Cardiac fibroblast (primary cell): ENCODE results near the gene MCAM.

ENCODE experiments used
- DNase-seq, 2 donors: peaks; one replicate each; pipeline versions ENCODE4 v3.0.0 to v3.0.0-alpha.2; 2010; ENCODE audit warnings: low read depth in 2 of 2
- H3K4me3 ChIP-seq, 2 donors: replicated peaks in 1 of 2; 1 replicate in 1 of 2; 2 replicates in 1 of 2; pipeline ENCODE4 v1.5.1; 2011; ENCODE audit warnings: low read depth in 2 of 2, low read length in 2 of 2, mild to moderate bottlenecking in 2 of 2, moderate library complexity in 1 of 2
- TF ChIP-seq, protein P1 (sequence below): IDR thresholded peaks from one replicate; pipeline ENCODE4 v1.5.1; 2011; ENCODE audit warnings: low read depth, mild to moderate bottlenecking, low read length, inconsistent platforms

Gene MCAM

DNA sequence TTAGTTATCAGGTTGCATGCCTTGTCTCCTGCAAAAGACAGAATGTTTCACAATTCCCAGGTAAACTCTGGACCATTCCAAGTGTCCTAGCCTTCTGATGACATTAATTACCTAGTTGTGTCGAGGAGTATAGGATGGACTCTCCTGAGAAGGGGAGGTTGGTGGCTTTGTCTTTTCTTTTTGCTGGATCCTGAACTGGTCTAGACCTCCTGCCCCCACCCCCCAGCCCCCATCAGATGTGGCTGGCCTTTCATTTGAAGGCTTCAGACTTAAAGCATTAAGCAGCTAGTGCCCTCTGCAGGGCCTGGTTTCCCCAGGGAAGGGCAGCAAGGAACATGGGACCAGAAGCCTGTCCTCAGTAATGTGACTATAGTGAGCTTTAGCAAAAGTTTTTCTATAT, 9.7 kb downstream of the MCAM start:
- DNase-seq = no peak
- TF ChIP-seq, protein P1, sequence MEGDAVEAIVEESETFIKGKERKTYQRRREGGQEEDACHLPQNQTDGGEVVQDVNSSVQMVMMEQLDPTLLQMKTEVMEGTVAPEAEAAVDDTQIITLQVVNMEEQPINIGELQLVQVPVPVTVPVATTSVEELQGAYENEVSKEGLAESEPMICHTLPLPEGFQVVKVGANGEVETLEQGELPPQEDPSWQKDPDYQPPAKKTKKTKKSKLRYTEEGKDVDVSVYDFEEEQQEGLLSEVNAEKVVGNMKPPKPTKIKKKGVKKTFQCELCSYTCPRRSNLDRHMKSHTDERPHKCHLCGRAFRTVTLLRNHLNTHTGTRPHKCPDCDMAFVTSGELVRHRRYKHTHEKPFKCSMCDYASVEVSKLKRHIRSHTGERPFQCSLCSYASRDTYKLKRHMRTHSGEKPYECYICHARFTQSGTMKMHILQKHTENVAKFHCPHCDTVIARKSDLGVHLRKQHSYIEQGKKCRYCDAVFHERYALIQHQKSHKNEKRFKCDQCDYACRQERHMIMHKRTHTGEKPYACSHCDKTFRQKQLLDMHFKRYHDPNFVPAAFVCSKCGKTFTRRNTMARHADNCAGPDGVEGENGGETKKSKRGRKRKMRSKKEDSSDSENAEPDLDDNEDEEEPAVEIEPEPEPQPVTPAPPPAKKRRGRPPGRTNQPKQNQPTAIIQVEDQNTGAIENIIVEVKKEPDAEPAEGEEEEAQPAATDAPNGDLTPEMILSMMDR = no peak

DNA sequence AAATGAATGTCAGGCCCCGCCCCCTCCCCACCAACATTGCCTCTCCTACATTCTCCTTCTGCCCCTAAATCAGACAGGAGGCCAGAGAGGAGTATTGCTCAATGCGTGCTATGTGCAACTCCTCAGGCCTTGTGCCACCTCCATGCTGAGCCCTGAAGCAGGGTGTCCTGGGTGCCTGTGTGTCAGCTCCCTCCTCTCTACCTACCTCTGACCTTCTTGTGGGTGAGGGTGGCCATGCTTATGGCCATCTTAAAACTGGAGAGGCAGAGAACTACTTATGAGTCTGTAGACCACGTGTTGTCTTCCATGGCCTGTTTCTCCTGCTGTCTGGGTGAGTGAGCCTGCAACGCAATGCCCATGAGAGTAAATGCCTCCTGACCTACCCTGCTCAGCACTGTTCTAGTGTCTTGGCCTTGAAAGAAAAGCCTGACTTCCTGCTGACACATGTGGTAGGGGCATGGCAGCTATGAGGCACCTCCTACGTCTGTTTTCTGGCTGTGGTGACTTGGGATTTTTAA, 10.5 kb downstream of the MCAM start:
- DNase-seq = peak; percentile 57 to 90
- TF ChIP-seq, protein P1 = no peak
- no peak overlapping the region for H3K4me3 ChIP-seq

More for the DNA sequence above, 9.7 kb downstream of the MCAM start:
- H3K4me3 ChIP-seq = no peak overlapping the region

DNA sequence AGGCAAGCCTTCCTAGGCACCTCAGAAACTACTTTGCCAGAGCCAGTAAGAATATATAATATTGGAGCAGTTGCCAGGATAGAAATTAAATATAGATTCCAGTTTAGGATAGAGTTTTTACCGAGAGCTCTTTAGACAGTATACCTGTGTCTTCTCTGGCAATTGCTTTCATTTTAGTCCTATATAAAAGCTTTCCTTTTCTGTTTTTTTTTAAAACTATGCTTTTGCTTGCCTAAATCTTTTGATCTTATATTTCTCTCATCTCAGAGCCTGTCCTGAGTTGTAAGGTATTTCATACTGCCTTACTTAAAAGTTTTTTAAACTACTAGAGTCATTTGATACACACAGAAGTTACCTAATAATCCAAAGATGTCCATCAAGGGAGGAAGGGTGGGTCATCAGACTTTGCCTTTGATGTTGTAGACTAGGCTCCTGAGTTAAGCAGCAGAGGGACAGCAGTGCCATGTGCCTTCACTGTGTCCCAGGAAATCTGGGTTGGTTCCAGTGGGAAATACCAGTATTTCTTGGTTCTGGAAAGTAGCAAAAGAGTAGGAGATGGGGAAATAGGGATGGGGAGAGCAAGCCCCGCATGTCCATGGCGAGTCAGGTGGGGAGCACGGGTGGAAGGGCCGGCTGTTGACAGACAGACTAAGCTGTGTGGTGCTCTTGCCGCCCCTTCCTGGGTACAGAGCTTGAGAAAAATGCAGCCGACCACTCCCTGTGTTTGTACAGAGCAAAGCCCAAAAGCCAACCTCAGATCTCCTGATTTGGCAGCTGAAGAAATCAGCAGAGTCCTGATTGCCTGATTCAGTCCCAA, 11.2 kb downstream of the MCAM start:
- no peak overlapping the region for H3K4me3 ChIP-seq
- TF ChIP-seq, protein P1 = no peak
- no peak for DNase-seq

DNA sequence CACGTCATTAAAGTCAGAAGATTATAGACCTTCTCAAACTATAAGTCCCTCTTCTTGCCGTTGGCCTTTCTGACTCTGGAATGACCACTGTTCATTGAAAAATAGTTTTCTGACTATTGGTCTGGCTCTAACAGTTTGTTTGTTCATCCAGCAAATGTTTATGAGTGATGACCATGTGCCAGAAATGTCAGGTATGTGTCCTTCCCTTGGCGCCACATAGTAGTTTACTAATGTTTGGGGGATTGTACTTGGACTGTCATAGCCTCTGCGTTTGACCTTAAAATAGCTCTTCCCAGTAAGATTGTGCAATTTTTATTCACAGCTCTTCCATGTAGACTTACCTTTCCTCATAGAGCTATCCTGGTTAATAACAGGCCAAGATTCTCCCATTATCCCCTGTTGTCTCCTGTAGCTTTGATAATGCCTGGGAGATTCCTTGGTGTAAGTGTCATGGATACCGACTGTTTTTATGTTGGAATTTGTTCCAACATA, 13.7 kb downstream of the MCAM start:
- H3K4me3 ChIP-seq = no peak overlapping the region
- TF ChIP-seq, protein P1 = no peak
- no peak for DNase-seq

DNA sequence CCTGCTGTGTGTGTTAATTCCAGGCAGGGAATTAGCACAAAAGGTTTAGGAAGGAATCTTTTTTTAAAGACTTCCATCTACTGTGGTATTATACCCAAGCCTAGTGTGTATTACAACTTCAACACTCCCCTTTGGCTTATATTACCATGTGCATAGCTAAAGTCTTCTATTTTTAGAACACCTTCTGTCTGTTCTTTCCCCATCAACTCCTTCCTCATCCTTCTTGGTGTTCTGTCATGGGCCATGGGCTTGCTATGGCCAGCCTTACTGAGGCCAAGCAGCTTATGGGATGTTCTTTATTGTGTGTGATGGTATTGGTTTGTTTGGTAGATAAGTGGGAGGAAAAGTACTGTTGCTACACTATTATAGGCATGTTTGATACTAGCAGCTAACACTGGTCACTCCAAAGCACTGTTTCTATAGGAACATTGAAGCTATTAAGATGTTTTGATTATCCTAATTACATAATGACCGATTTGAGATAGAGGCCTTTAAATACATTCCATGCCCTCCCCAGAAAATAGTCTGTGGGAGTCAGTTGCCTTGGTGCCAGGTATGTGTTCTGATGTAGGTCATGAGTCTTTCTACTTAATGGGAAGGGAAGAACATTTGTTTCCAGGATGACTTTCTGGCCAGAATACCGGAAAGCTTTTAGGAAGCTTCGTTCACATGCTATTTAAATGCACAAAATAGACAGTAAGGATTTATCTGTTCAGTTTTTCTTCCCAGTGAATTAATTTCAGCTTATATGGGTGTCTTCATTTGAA, 16.5 kb downstream of the MCAM start:
- no peak for DNase-seq
- H3K4me3 ChIP-seq = no peak overlapping the region
- TF ChIP-seq, protein P1 = no peak

DNA sequence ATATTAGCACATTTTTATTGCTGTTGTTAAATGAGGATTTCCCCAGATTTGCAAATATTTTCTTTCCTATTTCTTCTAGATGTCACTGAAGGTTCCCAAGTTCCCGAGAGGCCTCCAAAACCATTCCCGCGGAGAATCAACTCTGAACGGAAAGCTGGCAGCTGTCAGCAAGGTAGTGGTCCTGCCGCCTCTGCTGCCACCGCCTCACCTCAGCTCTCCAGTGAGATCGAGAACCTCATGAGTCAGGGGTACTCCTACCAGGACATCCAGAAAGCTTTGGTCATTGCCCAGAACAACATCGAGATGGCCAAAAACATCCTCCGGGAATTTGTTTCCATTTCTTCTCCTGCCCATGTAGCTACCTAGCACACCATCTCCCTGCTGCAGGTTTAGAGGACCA, 17.5 kb downstream of the MCAM start:
- TF ChIP-seq, protein P1 = no peak

More for the DNA sequence above, 17.5 kb downstream of the MCAM start:
- DNase-seq = no peak
- no peak overlapping the region for H3K4me3 ChIP-seq
